ENCODE measurements around the gene GCHFR. TPM values are rescaled to one million over a fixed set of nuclear protein-coding genes. Genes with fewer than 3 reads are reported as not detected.

GCHFR gene
- polyA plus RNA-seq, 1 of the 3 experiments (the other 2 are of a cell fraction), result 0.67 TPM

- peak; percentile 94 for DNase-seq
- peaks cover 4% of the 10 kb centered on the region for H3F3A ChIP-seq (replicated peaks; ENCODE audit: insufficient read depth)
- POLR2A ChIA-PET, result no interaction called here
- peaks cover 0 to 23% of the 10 kb centered on the region in 2 experiments; a peak in 2 of 4 replicates for H3K4me1 ChIP-seq (ENCODE audit: control insufficient read depth in 1 of 2, insufficient read depth in 2 of 2, low read depth in 1 of 2, low read length in 1 of 2)
- 36% methylated on average over 31 of the region's 66 CpGs for WGBS (ENCODE audit: low lambda C conversion rate)
- peak within 1 kb of the TSS; percentile 84 for H3K4me2 ChIP-seq
- peak within 1 kb of the TSS; percentile 57 to 82 for H3K4me3 ChIP-seq (ENCODE audit: low read depth in 2 of 2, low read length in 1 of 2)
- peaks cover 37% of the 10 kb centered on the region for H3K79me2 ChIP-seq (ENCODE audit: insufficient read depth)
- no peaks in the 10 kb centered on the region for H4K20me1 ChIP-seq (ENCODE audit: insufficient read depth)
- no peaks in the 10 kb centered on the region for H3K9me3 ChIP-seq
- H2AFZ ChIP-seq (ENCODE audit: low read depth), result peak within 1 kb of the TSS; percentile 89
- CTCF ChIA-PET, result interaction anchor here (20.8 kb wide), 1 partner anchor 22 kb away, joined by 555 read pairs; the partner anchor contains the start of genes C15orf62 and GCHFR
- no peaks in the 10 kb centered on the region for H3K27me3 ChIP-seq (ENCODE audit: insufficient read depth)
- H3K27ac ChIP-seq (ENCODE audit: low read depth in 2 of 2, low read length in 1 of 2), result peak within 1 kb of the TSS; percentile 30 to 90; a peak in 3 of 4 replicates
- H3K36me3 ChIP-seq (replicated peaks in 1 of 2; ENCODE audit: control insufficient read depth in 1 of 2, insufficient read depth in 2 of 2, low read length in 1 of 2), result peaks cover 3 to 19% of the 10 kb centered on the region in 2 experiments
- no peaks in the 10 kb centered on the region for H3K9me2 ChIP-seq
- peak within 1 kb of the TSS; percentile 75 for H3K9ac ChIP-seq
- peak; percentile 54; the same call in 1 of the 2 replicates for TF ChIP-seq POLR2AphosphoS5 (IDR thresholded peaks at IDR 0.05; ENCODE audit: low read depth, low read length)
- TF ChIP-seq, protein P1, sequence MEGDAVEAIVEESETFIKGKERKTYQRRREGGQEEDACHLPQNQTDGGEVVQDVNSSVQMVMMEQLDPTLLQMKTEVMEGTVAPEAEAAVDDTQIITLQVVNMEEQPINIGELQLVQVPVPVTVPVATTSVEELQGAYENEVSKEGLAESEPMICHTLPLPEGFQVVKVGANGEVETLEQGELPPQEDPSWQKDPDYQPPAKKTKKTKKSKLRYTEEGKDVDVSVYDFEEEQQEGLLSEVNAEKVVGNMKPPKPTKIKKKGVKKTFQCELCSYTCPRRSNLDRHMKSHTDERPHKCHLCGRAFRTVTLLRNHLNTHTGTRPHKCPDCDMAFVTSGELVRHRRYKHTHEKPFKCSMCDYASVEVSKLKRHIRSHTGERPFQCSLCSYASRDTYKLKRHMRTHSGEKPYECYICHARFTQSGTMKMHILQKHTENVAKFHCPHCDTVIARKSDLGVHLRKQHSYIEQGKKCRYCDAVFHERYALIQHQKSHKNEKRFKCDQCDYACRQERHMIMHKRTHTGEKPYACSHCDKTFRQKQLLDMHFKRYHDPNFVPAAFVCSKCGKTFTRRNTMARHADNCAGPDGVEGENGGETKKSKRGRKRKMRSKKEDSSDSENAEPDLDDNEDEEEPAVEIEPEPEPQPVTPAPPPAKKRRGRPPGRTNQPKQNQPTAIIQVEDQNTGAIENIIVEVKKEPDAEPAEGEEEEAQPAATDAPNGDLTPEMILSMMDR (IDR thresholded peaks at IDR 0.05), result no peak
- no peak for TF ChIP-seq GATA2 (CRISPR knock-in tag; IDR thresholded peaks at IDR 0.05)
- no peak for TF ChIP-seq CHD2 (IDR thresholded peaks at IDR 0.05; ENCODE audit: low read length, partially characterized antibody)
- TF ChIP-seq TAF1 (IDR thresholded peaks at IDR 0.05; ENCODE audit: borderline replicate concordance, low read depth, low read length), result peak; percentile 63; the same call in 1 of the 2 replicates
- TF ChIP-seq RAD21 (IDR thresholded peaks at IDR 0.05; ENCODE audit: low read length), result no peak
- TF ChIP-seq GABPA (IDR thresholded peaks at IDR 0.05; ENCODE audit: low read depth), result no peak
- TF ChIP-seq FOSL2 (IDR thresholded peaks at IDR 0.05; ENCODE audit: borderline replicate concordance, low read depth), result no peak
- no peak for TF ChIP-seq REST (IDR thresholded peaks at IDR 0.05; ENCODE audit: low read depth, low read length)
- TF ChIP-seq, protein P2, sequence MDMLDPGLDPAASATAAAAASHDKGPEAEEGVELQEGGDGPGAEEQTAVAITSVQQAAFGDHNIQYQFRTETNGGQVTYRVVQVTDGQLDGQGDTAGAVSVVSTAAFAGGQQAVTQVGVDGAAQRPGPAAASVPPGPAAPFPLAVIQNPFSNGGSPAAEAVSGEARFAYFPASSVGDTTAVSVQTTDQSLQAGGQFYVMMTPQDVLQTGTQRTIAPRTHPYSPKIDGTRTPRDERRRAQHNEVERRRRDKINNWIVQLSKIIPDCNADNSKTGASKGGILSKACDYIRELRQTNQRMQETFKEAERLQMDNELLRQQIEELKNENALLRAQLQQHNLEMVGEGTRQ (IDR thresholded peaks at IDR 0.05; ENCODE audit: borderline replicate concordance, low read depth, low read length), result no peak
- 0 out of 2 replicates have a peak, but pooled peaks have one; percentile 17 for TF ChIP-seq ELF1 (IDR thresholded peaks at IDR 0.05)
- TF ChIP-seq, protein P3, sequence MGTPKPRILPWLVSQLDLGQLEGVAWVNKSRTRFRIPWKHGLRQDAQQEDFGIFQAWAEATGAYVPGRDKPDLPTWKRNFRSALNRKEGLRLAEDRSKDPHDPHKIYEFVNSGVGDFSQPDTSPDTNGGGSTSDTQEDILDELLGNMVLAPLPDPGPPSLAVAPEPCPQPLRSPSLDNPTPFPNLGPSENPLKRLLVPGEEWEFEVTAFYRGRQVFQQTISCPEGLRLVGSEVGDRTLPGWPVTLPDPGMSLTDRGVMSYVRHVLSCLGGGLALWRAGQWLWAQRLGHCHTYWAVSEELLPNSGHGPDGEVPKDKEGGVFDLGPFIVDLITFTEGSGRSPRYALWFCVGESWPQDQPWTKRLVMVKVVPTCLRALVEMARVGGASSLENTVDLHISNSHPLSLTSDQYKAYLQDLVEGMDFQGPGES (IDR thresholded peaks at IDR 0.05; ENCODE audit: low read depth, low read length), result no peak
- peak; percentile 96 for TF ChIP-seq MXI1 (IDR thresholded peaks at IDR 0.05; ENCODE audit: low read depth, low read length)
- no peak for TF ChIP-seq FOXM1 (IDR thresholded peaks at IDR 0.05; ENCODE audit: low read depth)
- TF ChIP-seq EP300 (IDR thresholded peaks at IDR 0.05; ENCODE audit: borderline replicate concordance in 1 of 2, low read depth in 1 of 2, low read length in 1 of 2), result no peak; a peak in 1 of 4 replicates
- no peak; the same call in 1 of the 2 replicates for TF ChIP-seq SMC3 (IDR thresholded peaks at IDR 0.05; ENCODE audit: low read depth, low read length)
- TF ChIP-seq NRF1 (IDR thresholded peaks at IDR 0.05; ENCODE audit: low read depth, low read length), result no peak
- TF ChIP-seq, protein P4, sequence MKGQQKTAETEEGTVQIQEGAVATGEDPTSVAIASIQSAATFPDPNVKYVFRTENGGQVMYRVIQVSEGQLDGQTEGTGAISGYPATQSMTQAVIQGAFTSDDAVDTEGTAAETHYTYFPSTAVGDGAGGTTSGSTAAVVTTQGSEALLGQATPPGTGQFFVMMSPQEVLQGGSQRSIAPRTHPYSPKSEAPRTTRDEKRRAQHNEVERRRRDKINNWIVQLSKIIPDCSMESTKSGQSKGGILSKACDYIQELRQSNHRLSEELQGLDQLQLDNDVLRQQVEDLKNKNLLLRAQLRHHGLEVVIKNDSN (IDR thresholded peaks at IDR 0.05; ENCODE audit: borderline replicate concordance, low read depth), result no peak
- no peak for TF ChIP-seq TCF12 (IDR thresholded peaks at IDR 0.05)
- no peak for TF ChIP-seq NFIC (IDR thresholded peaks at IDR 0.05; ENCODE audit: borderline replicate concordance)
- no peak for TF ChIP-seq RXRA (IDR thresholded peaks at IDR 0.05; ENCODE audit: borderline replicate concordance, low read depth)
- TF ChIP-seq TEAD4 (IDR thresholded peaks at IDR 0.05; ENCODE audit: borderline replicate concordance, insufficient read depth), result no peak
- peak; percentile 97 for TF ChIP-seq SIN3A (IDR thresholded peaks at IDR 0.05; ENCODE audit: borderline replicate concordance, low read depth, low read length)
- TF ChIP-seq JUND (IDR thresholded peaks at IDR 0.05), result no peak
- TF ChIP-seq RFX5 (IDR thresholded peaks at IDR 0.05; ENCODE audit: low read length), result no peak
These were observed 8.7 kb upstream of the GCHFR start, which contains the start of gene RMDN3 for GRCh38 chr15:40754883-40755811. RMDN3 (minus strand) TSS chr15:40755254; CDS start chr15:40754783, 471 bp downstream.

Measured in SK-N-SH (cell line).